Neuron (in vitro differentiated cells): ENCODE results near the gene SERPINH1.

Source experiments
- H2AFZ ChIP-seq: one replicate; pipeline ENCODE4 v1.6.1; 2013; ENCODE audit warnings: low read depth, mild to moderate bottlenecking, inconsistent platforms, low read length, moderate library complexity
- H3K27me3 ChIP-seq: one replicate; pipeline ENCODE4 v1.6.1; 2013; ENCODE audit warnings: low read length; ENCODE audit not compliant: insufficient read depth
- H3K36me3 ChIP-seq: one replicate; pipeline ENCODE4 v1.6.1; 2013; ENCODE audit warnings: low read length; ENCODE audit not compliant: insufficient read depth
- H3K4me1 ChIP-seq: one replicate; pipeline ENCODE4 v1.6.1; 2013; ENCODE audit warnings: low read length; ENCODE audit not compliant: insufficient read depth
- H3K4me3 ChIP-seq: 2 replicates; pipeline ENCODE4 v1.5.1; 2013; ENCODE audit warnings: mild to moderate bottlenecking, low read length, moderate library complexity
- H3K9me3 ChIP-seq: one replicate; pipeline ENCODE4 v1.6.1; 2013; ENCODE audit warnings: low read length

SERPINH1 gene

GRCh38 chr11:75563978-75564552 is 2.0 kb downstream of the SERPINH1 start:
- H3K4me3 ChIP-seq: peak overlapping the region; percentile 91
- H3K4me1 ChIP-seq: peaks cover 41% of the 10 kb centered on the region
- H3K36me3 ChIP-seq: peaks cover 27% of the 10 kb centered on the region

GRCh38 chr11:75565221-75565814 is 3.3 kb downstream of the SERPINH1 start:
- Histone ChIP-seq H2AFZ (no peak overlapping the region), H3K36me3 (peaks cover 37% of the 10 kb centered on the region), H3K4me3 (no peak overlapping the region), H3K27me3 (no peaks in the 10 kb centered on the region), H3K9me3 (no peaks in the 10 kb centered on the region), H3K4me1 (peaks cover 33% of the 10 kb centered on the region)

More at GRCh38 chr11:75563978-75564552, 2.0 kb downstream of the SERPINH1 start:
- no peaks in the 10 kb centered on the region for H3K9me3 ChIP-seq
- no peaks in the 10 kb centered on the region for H3K27me3 ChIP-seq
- H2AFZ ChIP-seq: no peak overlapping the region

GRCh38 chr11:75565916-75566762 is 4.1 kb downstream of the SERPINH1 start:
- Histone ChIP-seq H3K4me1 (peaks cover 33% of the 10 kb centered on the region), H2AFZ (no peak overlapping the region), H3K27me3 (no peaks in the 10 kb centered on the region), H3K4me3 (no peak overlapping the region), H3K9me3 (no peaks in the 10 kb centered on the region), H3K36me3 (peaks cover 45% of the 10 kb centered on the region)

- no peak overlapping the region for H2AFZ ChIP-seq
- H3K9me3 ChIP-seq: no peaks in the 10 kb centered on the region
- no peaks in the 10 kb centered on the region for H3K27me3 ChIP-seq
- H3K36me3 ChIP-seq: peaks cover 52% of the 10 kb centered on the region
- H3K4me3 ChIP-seq: no peak overlapping the region
- peaks cover 29% of the 10 kb centered on the region for H3K4me1 ChIP-seq
These were observed 4.8 kb downstream of the SERPINH1 start for GRCh38 chr11:75566763-75567279.

- H3K27me3 ChIP-seq: no peaks in the 10 kb centered on the region
- H3K4me1 ChIP-seq: peaks cover 26% of the 10 kb centered on the region
- peaks cover 63% of the 10 kb centered on the region for H3K36me3 ChIP-seq
- H3K4me3 ChIP-seq: no peak overlapping the region
- no peaks in the 10 kb centered on the region for H3K9me3 ChIP-seq
- H2AFZ ChIP-seq: no peak overlapping the region
These were observed 5.9 kb downstream of the SERPINH1 start for GRCh38 chr11:75567971-75568370.

- Histone ChIP-seq H2AFZ (no peak overlapping the region), H3K4me1 (peaks cover 20% of the 10 kb centered on the region), H3K36me3 (peaks cover 71% of the 10 kb centered on the region), H3K27me3 (no peaks in the 10 kb centered on the region), H3K9me3 (no peaks in the 10 kb centered on the region), H3K4me3 (no peak overlapping the region)
These were observed 6.7 kb downstream of the SERPINH1 start for GRCh38 chr11:75568616-75569219.

GRCh38 chr11:75570559-75571139 is 8.6 kb downstream of the SERPINH1 start:
- peaks cover 71% of the 10 kb centered on the region for H3K36me3 ChIP-seq
- H3K4me1 ChIP-seq: peaks cover under 1% of the 10 kb centered on the region
- H3K4me3 ChIP-seq: no peak overlapping the region
- H2AFZ ChIP-seq: no peak overlapping the region
- no peaks in the 10 kb centered on the region for H3K9me3 ChIP-seq
- H3K27me3 ChIP-seq: no peaks in the 10 kb centered on the region

GRCh38 chr11:75571625-75572024 is 9.6 kb downstream of the SERPINH1 start:
- Histone ChIP-seq H2AFZ (no peak overlapping the region), H3K36me3 (peaks cover 67% of the 10 kb centered on the region), H3K9me3 (no peaks in the 10 kb centered on the region), H3K4me3 (no peak overlapping the region), H3K27me3 (no peaks in the 10 kb centered on the region), H3K4me1 (peaks cover 5% of the 10 kb centered on the region)

- peaks cover 5% of the 10 kb centered on the region for H3K4me1 ChIP-seq
- peaks cover 58% of the 10 kb centered on the region for H3K36me3 ChIP-seq
- H3K27me3 ChIP-seq: no peaks in the 10 kb centered on the region
- H3K9me3 ChIP-seq: no peaks in the 10 kb centered on the region
- no peak overlapping the region for H2AFZ ChIP-seq
- no peak overlapping the region for H3K4me3 ChIP-seq
These were observed 10.7 kb downstream of the SERPINH1 start for GRCh38 chr11:75572744-75573143.

GRCh38 chr11:75574698-75575602 is 12.9 kb downstream of the SERPINH1 start:
- H3K4me3 ChIP-seq: no peak overlapping the region
- no peaks in the 10 kb centered on the region for H3K9me3 ChIP-seq
- no peak overlapping the region for H2AFZ ChIP-seq
- no peaks in the 10 kb centered on the region for H3K27me3 ChIP-seq
- H3K36me3 ChIP-seq: peaks cover 38% of the 10 kb centered on the region
- peaks cover 5% of the 10 kb centered on the region for H3K4me1 ChIP-seq

GRCh38 chr11:75576017-75576416 is 14.0 kb downstream of the SERPINH1 start:
- H3K4me1 ChIP-seq: peaks cover 5% of the 10 kb centered on the region
- no peaks in the 10 kb centered on the region for H3K27me3 ChIP-seq
- no peaks in the 10 kb centered on the region for H3K9me3 ChIP-seq
- H3K36me3 ChIP-seq: peaks cover 28% of the 10 kb centered on the region
- H3K4me3 ChIP-seq: no peak overlapping the region
- no peak overlapping the region for H2AFZ ChIP-seq

GRCh38 chr11:75576499-75576918 is 14.5 kb downstream of the SERPINH1 start:
- Histone ChIP-seq H2AFZ (no peak overlapping the region), H3K9me3 (no peaks in the 10 kb centered on the region), H3K4me1 (peaks cover 5% of the 10 kb centered on the region), H3K36me3 (peaks cover 23% of the 10 kb centered on the region), H3K4me3 (no peak overlapping the region), H3K27me3 (no peaks in the 10 kb centered on the region)
